GM12874 (cell line): Measurements from ENCODE around the gene STING1.

Experiments used
- CTCF ChIP-seq: IDR thresholded peaks from 2 replicates; pipeline ENCODE4 v1.5.1; 2011; ENCODE audit warnings: low read depth, mild to moderate bottlenecking, control low read depth, low read length, moderate library complexity; ENCODE audit not compliant: insufficient read depth

The STING1 gene

GRCh38 chr5:139514486-139514856 lies 31.9 kb upstream of the STING1 start:
- no peak for TF ChIP-seq CTCF

DNA sequence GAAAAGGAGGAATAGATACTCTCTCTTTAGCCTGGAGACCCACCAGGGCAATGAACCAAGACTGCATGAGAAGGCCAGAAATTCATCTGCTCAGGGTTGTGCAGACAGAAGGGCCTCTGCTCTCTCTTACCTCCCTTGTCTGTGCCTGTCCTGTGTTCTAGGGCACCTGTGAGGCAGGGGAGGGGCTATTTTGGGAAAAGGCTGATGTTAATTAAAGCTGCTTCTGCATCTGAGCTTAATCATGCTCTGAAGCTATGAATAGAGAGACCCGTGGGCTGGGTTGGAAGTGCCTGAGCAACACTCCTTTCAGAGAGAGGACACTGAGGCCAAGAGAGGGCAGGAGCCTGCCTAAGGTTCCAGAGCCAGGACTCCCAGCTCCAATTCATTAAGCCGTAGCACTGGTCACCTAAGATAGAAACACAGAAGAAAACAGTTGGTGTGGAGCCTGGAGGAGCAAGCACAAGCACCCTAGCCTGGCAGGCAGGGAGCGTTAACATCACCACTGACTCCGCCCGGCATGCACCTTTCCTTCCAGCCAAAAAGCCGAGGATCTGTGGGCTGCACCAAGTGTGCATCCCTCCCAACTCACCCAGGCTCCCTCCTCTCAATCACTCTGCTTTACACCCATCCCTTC lies 31.4 kb upstream of the STING1 start:
- no peak for TF ChIP-seq CTCF

GRCh38 chr5:139513434-139513833 lies 30.9 kb upstream of the STING1 start:
- TF ChIP-seq CTCF, result peak; percentile 71

GRCh38 chr5:139512786-139513390 lies 30.3 kb upstream of the STING1 start:
- 0 out of 2 replicates have a peak, but pooled peaks have one; percentile 8 for TF ChIP-seq CTCF

DNA sequence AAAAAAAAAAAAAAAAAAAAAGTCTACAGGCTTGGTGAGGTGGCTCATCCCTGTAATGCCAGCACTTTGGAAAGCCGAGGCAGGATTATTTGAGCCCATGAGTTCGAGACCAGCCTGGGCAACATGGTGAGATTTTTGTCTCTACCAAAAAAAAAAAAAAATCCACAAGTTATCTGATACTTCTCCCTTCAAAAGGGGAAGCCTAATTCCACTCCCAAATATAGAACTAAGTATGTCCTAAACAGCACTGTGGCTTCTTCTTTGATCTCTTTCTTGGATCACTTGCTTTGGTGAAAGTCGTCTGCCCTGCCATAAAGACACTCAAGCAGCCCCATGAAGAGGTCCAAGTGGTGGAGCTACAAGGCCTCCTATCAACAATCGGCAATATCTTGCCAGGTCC lies 18.8 kb upstream of the STING1 start:
- no peak for TF ChIP-seq CTCF

- TF ChIP-seq CTCF, result no peak
These were observed 13.3 kb upstream of the STING1 start for GRCh38 chr5:139495638-139496435.

- TF ChIP-seq CTCF, result no peak
These were observed 12.3 kb upstream of the STING1 start for GRCh38 chr5:139494832-139495231.
